Measurements from ENCODE around the gene C1QTNF2. TPM values are rescaled to one million over a fixed set of nuclear protein-coding genes. Genes with fewer than 3 reads are reported as not detected.
A peak's percentile ranks its signal among the peaks of the same experiment; 100 is the strongest.

Gene C1QTNF2
- total RNA-seq, 2 donors from 2014 or later, result not detected

DNA sequence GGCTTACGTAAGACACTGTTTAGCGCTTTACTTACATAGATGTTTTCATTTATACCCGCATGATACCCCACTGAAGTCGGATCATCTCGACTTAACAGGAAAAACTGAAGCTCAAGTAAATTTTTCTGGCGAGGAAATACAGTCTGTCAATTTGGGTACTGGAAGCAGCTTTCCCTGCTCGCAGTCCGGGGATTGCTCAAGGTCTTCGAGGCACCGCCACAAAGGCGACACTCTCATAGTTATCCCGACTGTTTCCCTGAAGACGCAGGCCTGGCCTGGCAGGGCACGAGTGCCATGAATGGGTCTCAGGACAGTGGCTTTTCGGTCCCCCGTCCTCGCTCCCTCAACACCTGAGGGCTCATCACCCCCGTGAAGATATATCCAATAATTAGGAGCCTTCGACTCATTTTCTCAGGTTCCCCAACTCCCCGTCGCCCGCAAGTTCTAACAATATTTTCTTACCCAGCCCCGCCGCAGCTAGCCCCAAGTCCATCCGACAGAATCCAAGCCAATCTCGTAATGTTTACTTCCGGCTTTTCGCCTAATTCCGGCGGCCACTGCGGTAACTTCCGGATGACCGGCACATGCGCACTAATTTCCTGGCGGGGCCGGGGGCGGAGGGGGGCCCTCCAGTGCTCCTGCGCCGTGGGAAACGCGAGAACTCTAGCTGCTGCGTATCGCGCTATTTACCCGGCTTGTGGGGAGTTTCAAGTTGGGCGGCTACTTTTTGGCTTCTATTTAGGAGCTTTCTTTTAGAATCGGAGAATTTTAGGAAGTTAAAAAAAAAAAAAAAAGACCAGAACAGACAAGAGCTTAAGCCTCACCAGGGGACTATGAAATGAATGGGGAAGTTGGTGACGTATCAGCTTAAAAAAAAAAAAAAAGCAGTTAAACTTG is 48.4 kb upstream of the C1QTNF2 start, which contains the start of gene SLU7:
TSS of gene SLU7 (minus strand) at position 521 of the 897 bp plus-strand sequence. CDS start 3,787 bp downstream, outside the sequence.
- peaks cover 41% of the 10 kb centered on the region for H3K4me1 Mint-ChIP-seq
- Histone ChIP-seq H3K27me3 (ENCODE audit: control insufficient read depth, insufficient read depth, low read length, poor library complexity, severe bottlenecking) (no peaks in the 10 kb centered on the region), H3K9me3 (ENCODE audit: control insufficient read depth, low read length) (no peaks in the 10 kb centered on the region), H3K27ac (ENCODE audit: low read depth, low read length) (peak within 1 kb of the TSS; percentile 76), H3K36me3 (ENCODE audit: control insufficient read depth, insufficient read depth, low read length) (peaks cover 14% of the 10 kb centered on the region), H3K9ac (ENCODE audit: extremely low read depth, low read length, poor library complexity, severe bottlenecking) (peak within 1 kb of the TSS; percentile 94), H3K4me1 (ENCODE audit: control insufficient read depth, insufficient read depth, low read length) (peaks cover 12% of the 10 kb centered on the region), H3K4me3 (ENCODE audit: low read length) (peak within 1 kb of the TSS; percentile 91)
- peaks cover 5% of the 10 kb centered on the region for H3K36me3 Mint-ChIP-seq (ENCODE audit: low read depth)
- no peaks in the 10 kb centered on the region for H3K9me3 Mint-ChIP-seq
- H3K27me3 Mint-ChIP-seq (ENCODE audit: insufficient read depth), result no peaks in the 10 kb centered on the region
- H3K27ac Mint-ChIP-seq, result peak within 1 kb of the TSS; percentile 98
- TF ChIP-seq, protein P1, sequence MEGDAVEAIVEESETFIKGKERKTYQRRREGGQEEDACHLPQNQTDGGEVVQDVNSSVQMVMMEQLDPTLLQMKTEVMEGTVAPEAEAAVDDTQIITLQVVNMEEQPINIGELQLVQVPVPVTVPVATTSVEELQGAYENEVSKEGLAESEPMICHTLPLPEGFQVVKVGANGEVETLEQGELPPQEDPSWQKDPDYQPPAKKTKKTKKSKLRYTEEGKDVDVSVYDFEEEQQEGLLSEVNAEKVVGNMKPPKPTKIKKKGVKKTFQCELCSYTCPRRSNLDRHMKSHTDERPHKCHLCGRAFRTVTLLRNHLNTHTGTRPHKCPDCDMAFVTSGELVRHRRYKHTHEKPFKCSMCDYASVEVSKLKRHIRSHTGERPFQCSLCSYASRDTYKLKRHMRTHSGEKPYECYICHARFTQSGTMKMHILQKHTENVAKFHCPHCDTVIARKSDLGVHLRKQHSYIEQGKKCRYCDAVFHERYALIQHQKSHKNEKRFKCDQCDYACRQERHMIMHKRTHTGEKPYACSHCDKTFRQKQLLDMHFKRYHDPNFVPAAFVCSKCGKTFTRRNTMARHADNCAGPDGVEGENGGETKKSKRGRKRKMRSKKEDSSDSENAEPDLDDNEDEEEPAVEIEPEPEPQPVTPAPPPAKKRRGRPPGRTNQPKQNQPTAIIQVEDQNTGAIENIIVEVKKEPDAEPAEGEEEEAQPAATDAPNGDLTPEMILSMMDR (conservative IDR thresholded peaks at IDR 0.05), result no peak
- peak; percentile 97 for DNase-seq
- WGBS, 2 experiments (ENCODE audit: insufficient coverage in 1 of 2, insufficient read length in 1 of 2), result 0 to 1% methylated on average over 25 to 48 of the region's 48 CpGs
- peak within 1 kb of the TSS; percentile 95 for H3K4me3 Mint-ChIP-seq

DNA sequence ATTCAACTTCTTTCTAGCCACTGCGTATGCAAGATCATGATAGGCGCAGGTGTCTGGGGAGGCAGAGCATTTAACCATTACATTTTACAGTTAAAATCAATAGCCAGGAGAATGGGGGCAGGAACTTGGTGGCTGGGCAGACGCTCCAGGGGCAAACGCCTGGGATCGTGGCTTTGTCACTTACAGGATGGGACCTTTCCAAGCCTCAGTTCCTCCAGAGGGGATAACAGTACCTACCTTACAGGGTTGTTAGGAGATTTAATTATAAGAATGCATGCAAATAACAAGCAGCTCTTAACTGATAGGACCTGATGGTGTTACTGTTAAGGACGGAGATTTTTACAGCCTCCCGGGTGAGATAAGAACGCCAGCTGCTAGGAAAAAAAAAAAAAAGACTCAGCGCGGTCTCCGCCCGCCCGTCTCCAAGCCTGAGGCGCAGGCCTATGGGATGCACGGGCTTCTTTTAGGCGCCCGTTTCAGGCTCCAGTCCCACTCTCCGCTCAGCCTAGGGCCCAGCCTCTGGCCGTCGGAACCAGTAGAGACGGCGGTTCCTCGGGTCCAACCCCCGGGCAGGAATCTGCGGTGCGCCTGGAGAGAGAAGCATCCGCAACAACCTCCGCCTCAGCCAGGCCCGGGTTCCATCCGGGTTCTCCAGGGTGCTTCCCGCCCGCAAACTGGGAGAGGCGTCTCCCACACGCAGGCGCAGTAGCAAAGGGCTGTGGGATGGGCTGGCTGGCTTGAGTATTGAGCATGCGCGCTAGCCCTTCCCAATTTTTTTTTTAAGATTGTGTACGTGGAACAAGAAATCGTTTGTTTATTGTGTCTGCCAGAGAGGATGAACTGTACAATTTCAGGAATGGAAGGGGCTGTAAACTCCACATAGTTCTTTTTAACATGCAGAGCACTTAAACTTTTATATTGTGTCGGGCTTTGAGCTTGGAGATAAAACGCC is 29.3 kb upstream of the C1QTNF2 start, which contains the start of gene FAM200C:
TSS of gene FAM200C (minus strand) at position 653 of the 952 bp plus-strand sequence. CDS start 4,564 bp downstream, outside the sequence.
- Mint-ChIP-seq H3K4me3 (peak within 1 kb of the TSS; percentile 71), H3K4me1 (peaks cover 9% of the 10 kb centered on the region), H3K36me3 (ENCODE audit: low read depth) (peaks cover 26% of the 10 kb centered on the region), H3K27ac (peak within 1 kb of the TSS; percentile 97), H3K9me3 (no peaks in the 10 kb centered on the region), H3K27me3 (ENCODE audit: insufficient read depth) (no peaks in the 10 kb centered on the region)
- Histone ChIP-seq H3K4me3 (ENCODE audit: low read length) (peak within 1 kb of the TSS; percentile 80), H3K4me1 (ENCODE audit: control insufficient read depth, insufficient read depth, low read length) (no peaks in the 10 kb centered on the region), H3K36me3 (ENCODE audit: control insufficient read depth, insufficient read depth, low read length) (peaks cover 36% of the 10 kb centered on the region), H3K27me3 (ENCODE audit: control insufficient read depth, insufficient read depth, low read length, poor library complexity, severe bottlenecking) (no peaks in the 10 kb centered on the region), H3K9me3 (ENCODE audit: control insufficient read depth, low read length) (no peaks in the 10 kb centered on the region), H3K27ac (ENCODE audit: low read depth, low read length) (peak within 1 kb of the TSS; percentile 93), H3K9ac (ENCODE audit: extremely low read depth, low read length, poor library complexity, severe bottlenecking) (peak within 1 kb of the TSS; percentile 92)
- whole genome bisulfite sequencing, 2 experiments (ENCODE audit: insufficient coverage in 1 of 2, insufficient read length in 1 of 2), result 0 to 7% methylated on average over 21 to 41 of the region's 41 CpGs
- peak; percentile 97 for DNase-seq
- TF ChIP-seq, protein P1 (conservative IDR thresholded peaks at IDR 0.05), result no peak

DNA sequence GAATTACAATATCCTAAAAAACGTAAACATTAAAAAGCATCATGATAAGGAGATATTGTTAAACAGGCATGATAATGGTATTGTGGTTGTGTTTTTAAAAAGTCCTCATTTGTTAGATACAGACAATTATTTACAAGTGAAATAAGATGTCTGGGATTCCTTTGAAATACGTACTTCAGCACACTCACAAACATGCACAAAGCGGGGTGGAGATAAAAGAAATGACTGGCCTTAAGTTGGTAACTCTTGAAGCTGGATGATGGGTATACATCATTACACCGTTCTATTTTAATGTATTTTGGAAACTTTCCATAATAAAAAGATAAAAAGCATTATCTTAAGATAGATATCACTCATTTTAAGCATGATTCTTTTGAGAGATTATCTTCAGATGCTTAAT is 28.4 kb upstream of the C1QTNF2 start:
- peaks cover 9% of the 10 kb centered on the region for H3K4me1 Mint-ChIP-seq
- H3K36me3 Mint-ChIP-seq (ENCODE audit: low read depth), result peaks cover 18% of the 10 kb centered on the region
- H3K27ac Mint-ChIP-seq, result no peak overlapping the region
- H3K4me3 Mint-ChIP-seq, result peak overlapping the region; percentile 71
- Histone ChIP-seq H3K4me1 (ENCODE audit: control insufficient read depth, insufficient read depth, low read length) (no peaks in the 10 kb centered on the region), H3K27ac (ENCODE audit: low read depth, low read length) (no peak overlapping the region), H3K4me3 (ENCODE audit: low read length) (peak overlapping the region; percentile 80), H3K27me3 (ENCODE audit: control insufficient read depth, insufficient read depth, low read length, poor library complexity, severe bottlenecking) (no peaks in the 10 kb centered on the region), H3K9me3 (ENCODE audit: control insufficient read depth, low read length) (no peaks in the 10 kb centered on the region), H3K9ac (ENCODE audit: extremely low read depth, low read length, poor library complexity, severe bottlenecking) (peak overlapping the region; percentile 92), H3K36me3 (ENCODE audit: control insufficient read depth, insufficient read depth, low read length) (peaks cover 28% of the 10 kb centered on the region)
- WGBS, 2 experiments (ENCODE audit: insufficient coverage in 1 of 2, insufficient read length in 1 of 2), result 96% methylated on average over 3 of the region's 4 CpGs; no CpG with 5 or more reads in 1 of the 2 experiments
- TF ChIP-seq, protein P1 (conservative IDR thresholded peaks at IDR 0.05), result no peak
- H3K9me3 Mint-ChIP-seq, result no peaks in the 10 kb centered on the region
- DNase-seq, result no peak
- no peaks in the 10 kb centered on the region for H3K27me3 Mint-ChIP-seq (ENCODE audit: insufficient read depth)

All from endodermal cell (in vitro differentiated cells).